H9 (cell line): ENCODE data around the gene LILRB3. TPM values are rescaled to one million over a fixed set of nuclear protein-coding genes. Genes with fewer than 3 reads are reported as not detected.
"Not testable (repeated sequence)": the region's sequence is repeated elsewhere in the genome, so short reads cannot be mapped to it uniquely, and the experiment has no call there.

Experiments
- DNase-seq: peaks from one replicate; pipeline ENCODE4 v3.0.0-alpha.2; 2017
- H2AFZ ChIP-seq: one replicate; pipeline ENCODE4 v1.6.1; 2013; ENCODE audit warnings: mild to moderate bottlenecking, low read length, control low read depth, moderate library complexity
- H2AK5ac ChIP-seq: 2 replicates; pipeline ENCODE4 v1.6.1; 2013; ENCODE audit warnings: low read length, control low read depth, mixed read lengths; ENCODE audit not compliant: insufficient read length
- H2BK120ac ChIP-seq: one replicate; pipeline ENCODE4 v1.6.1; 2013; ENCODE audit warnings: low read depth, mild to moderate bottlenecking, low read length, control low read depth, inconsistent platforms; ENCODE audit not compliant: poor library complexity, severe bottlenecking
- H2BK12ac ChIP-seq: 2 replicates; pipeline ENCODE4 v1.6.1; 2013; ENCODE audit warnings: low read length, control low read depth, mixed read lengths, low read depth; ENCODE audit not compliant: insufficient read length
- H2BK15ac ChIP-seq: 2 replicates; pipeline ENCODE4 v1.6.1; 2013; ENCODE audit warnings: low read depth, low read length, control low read depth
- H2BK20ac ChIP-seq: one replicate; pipeline ENCODE4 v1.6.1; 2013; ENCODE audit warnings: low read depth, mild to moderate bottlenecking, low read length, control low read depth, inconsistent platforms; ENCODE audit not compliant: poor library complexity, severe bottlenecking
- H2BK5ac ChIP-seq: 2 replicates; pipeline ENCODE4 v1.6.1; 2013; ENCODE audit warnings: low read length, control low read depth, mixed read lengths; ENCODE audit not compliant: insufficient read length
- H3K14ac ChIP-seq: 2 replicates; pipeline ENCODE4 v1.6.1; 2013; ENCODE audit warnings: low read length, control low read depth; ENCODE audit not compliant: insufficient read depth
- H3K18ac ChIP-seq: 2 replicates; pipeline ENCODE4 v1.6.1; 2013; ENCODE audit warnings: low read depth, mild to moderate bottlenecking, mixed read lengths, low read length, control low read depth; ENCODE audit not compliant: insufficient read length
- H3K23ac ChIP-seq: 2 replicates; pipeline ENCODE4 v1.6.1; 2013; ENCODE audit warnings: low read length, control low read depth, mixed read lengths, low read depth; ENCODE audit not compliant: insufficient read length
- H3K23me2 ChIP-seq: 2 replicates; pipeline ENCODE4 v1.6.1; 2013; ENCODE audit warnings: low read depth, mild to moderate bottlenecking, mixed read lengths, low read length, control low read depth; ENCODE audit not compliant: insufficient read length, poor library complexity, severe bottlenecking
- H3K27ac ChIP-seq: 2 replicates; pipeline ENCODE4 v1.5.1; 2013; ENCODE audit warnings: low read length, control low read depth, mixed read lengths, low read depth; ENCODE audit not compliant: insufficient read length
- H3K27me3 ChIP-seq: 2 replicates; pipeline ENCODE4 v1.6.1; 2013; ENCODE audit warnings: low read length, control low read depth, inconsistent platforms; ENCODE audit not compliant: insufficient read depth
- H3K4ac ChIP-seq: 2 replicates; pipeline ENCODE4 v1.6.1; 2013; ENCODE audit warnings: low read depth, mild to moderate bottlenecking, control low read depth, inconsistent platforms, low read length, moderate library complexity
- H3K4me1 ChIP-seq: 2 replicates; pipeline ENCODE4 v1.6.1; 2013; ENCODE audit warnings: low read length, control low read depth, inconsistent platforms; ENCODE audit not compliant: insufficient read depth
- H3K4me2 ChIP-seq: 2 replicates; pipeline ENCODE4 v1.6.1; 2013; ENCODE audit warnings: low read length, control low read depth, mixed read lengths; ENCODE audit not compliant: insufficient read length, insufficient read depth
- H3K56ac ChIP-seq: 2 replicates; pipeline ENCODE4 v1.6.1; 2013; ENCODE audit warnings: low read depth, mild to moderate bottlenecking, mixed read lengths, low read length, control low read depth; ENCODE audit not compliant: insufficient read length
- H3K79me1 ChIP-seq: 2 replicates; pipeline ENCODE4 v1.6.1; 2013; ENCODE audit warnings: low read depth, mild to moderate bottlenecking, moderate library complexity, low read length, control low read depth, inconsistent platforms; ENCODE audit not compliant: insufficient read depth, poor library complexity, severe bottlenecking
- H3K79me2 ChIP-seq: 2 replicates; pipeline ENCODE4 v1.6.1; 2013; ENCODE audit warnings: low read length, control low read depth, inconsistent platforms; ENCODE audit not compliant: insufficient read depth
- H3K9ac ChIP-seq: 2 replicates; pipeline ENCODE4 v1.6.1; 2013; ENCODE audit warnings: low read length, control low read depth, mixed read lengths; ENCODE audit not compliant: insufficient read length; ENCODE audit errors: extremely low read depth
- H3K9me3 ChIP-seq: one replicate; pipeline ENCODE4 v1.6.1; 2013; ENCODE audit warnings: low read depth, low read length, inconsistent platforms; ENCODE audit not compliant: control insufficient read depth
- H3T11ph ChIP-seq: one replicate; pipeline ENCODE4 v1.6.1; 2013; ENCODE audit warnings: mild to moderate bottlenecking, low read length, control low read depth, inconsistent platforms
- H4K20me1 ChIP-seq: one replicate; pipeline ENCODE4 v1.6.1; 2013; ENCODE audit not compliant: control insufficient read depth, insufficient read length, insufficient read depth
- H4K5ac ChIP-seq: 2 replicates; pipeline ENCODE4 v1.6.1; 2013; ENCODE audit warnings: low read depth, mild to moderate bottlenecking, mixed read lengths, low read length, control low read depth; ENCODE audit not compliant: insufficient read length
- H4K8ac ChIP-seq: replicated peaks from 2 replicates; pipeline ENCODE4 v1.6.1; 2013; ENCODE audit warnings: low read length, control low read depth, mixed read lengths, low read depth; ENCODE audit not compliant: insufficient read length
- H4K91ac ChIP-seq: 2 replicates; pipeline ENCODE4 v1.6.1; 2013; ENCODE audit warnings: low read depth, mild to moderate bottlenecking, moderate library complexity, mixed read lengths, low read length, control low read depth; ENCODE audit not compliant: insufficient read length
- H3K27ac Mint-ChIP-seq, 3 experiments: 2 replicates in 2 of 3; 3 replicates in 1 of 3; pipeline ENCODE4 v1.8.0; 2020 to 2021; ENCODE audit warnings: mixed read lengths in 3 of 3, mild to moderate bottlenecking in 1 of 3, moderate library complexity in 1 of 3
- H3K27me3 Mint-ChIP-seq: 2 replicates; pipeline ENCODE4 v1.8.0; 2021; ENCODE audit warnings: low read depth, mild to moderate bottlenecking, moderate library complexity, mixed read lengths
- H3K36me3 Mint-ChIP-seq, 3 experiments: 2 replicates in 2 of 3; 3 replicates in 1 of 3; pipeline ENCODE4 v1.8.0; 2020 to 2021; ENCODE audit warnings: low read depth in 3 of 3, mixed read lengths in 3 of 3; ENCODE audit not compliant: insufficient read depth in 1 of 3
- H3K4me1 Mint-ChIP-seq, 2 experiments: 2 replicates each; pipeline ENCODE4 v1.8.0; 2020; ENCODE audit warnings: mixed read lengths in 2 of 2
- H3K4me3 Mint-ChIP-seq, 2 experiments: 2 replicates in 1 of 2; 3 replicates in 1 of 2; pipeline ENCODE4 v1.8.0; 2020 to 2021; ENCODE audit warnings: mild to moderate bottlenecking in 2 of 2, mixed read lengths in 2 of 2, moderate library complexity in 1 of 2
- H3K9me3 Mint-ChIP-seq, 2 experiments: 2 replicates in 1 of 2; 3 replicates in 1 of 2; pipeline ENCODE4 v1.8.0; 2020; ENCODE audit warnings: mild to moderate bottlenecking in 2 of 2, mixed read lengths in 2 of 2, moderate library complexity in 1 of 2
- WGBS: extraction: QIAGEN DNeasy Blood & Tissue Kit; methylation state at CpG from one replicate; pipeline ENCODE4 v1.1.7; 2013; ENCODE audit warnings: missing lambda C conversion rate, low lambda C conversion rate, mixed read lengths; ENCODE audit not compliant: insufficient read length; ENCODE audit errors: extremely low coverage; 5-methylcytosine and 5-hydroxymethylcytosine counted together
- total RNA-seq: library from RNA; stranded (reverse); gene quantifications from 2 replicates; pipeline ENCODE4 v1.2.1, GENCODE V29; 2021

Gene LILRB3
- total RNA-seq, 1 experiment from 2014 or later: not detected

- not testable (repeated sequence) for H4K91ac ChIP-seq, H3K27ac ChIP-seq, H3K27me3 ChIP-seq, H3K56ac ChIP-seq, DNase-seq, H3K23ac ChIP-seq, H2BK20ac ChIP-seq, H2BK15ac ChIP-seq, H3K79me2 ChIP-seq, H3K23me2 ChIP-seq, H3K4me2 ChIP-seq, H3K4ac ChIP-seq, H3K9ac ChIP-seq, H4K8ac ChIP-seq, H2AFZ ChIP-seq, H3K4me1 Mint-ChIP-seq, H3K18ac ChIP-seq, H3K14ac ChIP-seq, H2BK5ac ChIP-seq, H2BK12ac ChIP-seq, H3T11ph ChIP-seq, H3K27ac Mint-ChIP-seq, H3K4me3 Mint-ChIP-seq, H3K36me3 Mint-ChIP-seq, H4K5ac ChIP-seq, H3K4me1 ChIP-seq, H2AK5ac ChIP-seq, H4K20me1 ChIP-seq, H3K79me1 ChIP-seq, H3K9me3 ChIP-seq, H2BK120ac ChIP-seq
- WGBS: no CpG with 5 or more reads among the region's 4 CpGs
- H3K9me3 Mint-ChIP-seq: peaks cover 0 to 31% of the 10 kb centered on the region in 2 experiments; a peak in 2 of 5 replicates
- peaks cover 57% of the 10 kb centered on the region for H3K27me3 Mint-ChIP-seq
Observed at GRCh38 chr19:54271587-54271986, 48.8 kb upstream of the LILRB3 start.
